ENCODE measurements around the gene WEE1. TPM values are rescaled to one million over a fixed set of nuclear protein-coding genes. Genes with fewer than 3 reads are reported as not detected.

WEE1 gene
- total and polyA plus RNA-seq, 7 donors = 8.4 to 38.8 (median 32.4) TPM

GRCh38 chr11:9633679-9634078 lies 60.2 kb downstream of the WEE1 start:
- intact Hi-C loops (cut with DNase I) = no loop called here
- 57 to 76% methylated on average over 2 of the region's 2 CpGs for WGBS, 2 donors

GRCh38 chr11:9636691-9637090 lies 63.2 kb downstream of the WEE1 start:
- intact Hi-C loops (cut with DNase I) = no loop called here
- H3K9me3 ChIP-seq = no peaks in the 10 kb centered on the region
- H3K27ac ChIP-seq = no peak overlapping the region
- DNase-seq = no peak
- H3K4me1 ChIP-seq = no peaks in the 10 kb centered on the region
- H3K27me3 ChIP-seq = no peaks in the 10 kb centered on the region
- 96 to 99% methylated on average over 1 of the region's 1 CpG for WGBS, 2 donors
- TF ChIP-seq POLR2AphosphoS5 (IDR thresholded peaks at IDR 0.05) (no peak), POLR2A (IDR thresholded peaks at IDR 0.05) (no peak), EP300 (IDR thresholded peaks at IDR 0.05) (no peak)
- TF ChIP-seq, protein P1, sequence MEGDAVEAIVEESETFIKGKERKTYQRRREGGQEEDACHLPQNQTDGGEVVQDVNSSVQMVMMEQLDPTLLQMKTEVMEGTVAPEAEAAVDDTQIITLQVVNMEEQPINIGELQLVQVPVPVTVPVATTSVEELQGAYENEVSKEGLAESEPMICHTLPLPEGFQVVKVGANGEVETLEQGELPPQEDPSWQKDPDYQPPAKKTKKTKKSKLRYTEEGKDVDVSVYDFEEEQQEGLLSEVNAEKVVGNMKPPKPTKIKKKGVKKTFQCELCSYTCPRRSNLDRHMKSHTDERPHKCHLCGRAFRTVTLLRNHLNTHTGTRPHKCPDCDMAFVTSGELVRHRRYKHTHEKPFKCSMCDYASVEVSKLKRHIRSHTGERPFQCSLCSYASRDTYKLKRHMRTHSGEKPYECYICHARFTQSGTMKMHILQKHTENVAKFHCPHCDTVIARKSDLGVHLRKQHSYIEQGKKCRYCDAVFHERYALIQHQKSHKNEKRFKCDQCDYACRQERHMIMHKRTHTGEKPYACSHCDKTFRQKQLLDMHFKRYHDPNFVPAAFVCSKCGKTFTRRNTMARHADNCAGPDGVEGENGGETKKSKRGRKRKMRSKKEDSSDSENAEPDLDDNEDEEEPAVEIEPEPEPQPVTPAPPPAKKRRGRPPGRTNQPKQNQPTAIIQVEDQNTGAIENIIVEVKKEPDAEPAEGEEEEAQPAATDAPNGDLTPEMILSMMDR (IDR thresholded peaks at IDR 0.05) = no peak
- H3K36me3 ChIP-seq = no peaks in the 10 kb centered on the region
- no peak overlapping the region for H3K4me3 ChIP-seq

More at GRCh38 chr11:9633679-9634078, 60.2 kb downstream of the WEE1 start:
- no peak for TF ChIP-seq EP300 (IDR thresholded peaks at IDR 0.05)
- TF ChIP-seq, protein P1 (IDR thresholded peaks at IDR 0.05) = no peak
- TF ChIP-seq POLR2A (IDR thresholded peaks at IDR 0.05) = no peak
- TF ChIP-seq POLR2AphosphoS5 (IDR thresholded peaks at IDR 0.05) = no peak
- no peak for DNase-seq
- Histone ChIP-seq H3K4me3 (no peak overlapping the region), H3K4me1 (no peaks in the 10 kb centered on the region), H3K27ac (no peak overlapping the region), H3K36me3 (no peaks in the 10 kb centered on the region), H3K9me3 (no peaks in the 10 kb centered on the region), H3K27me3 (no peaks in the 10 kb centered on the region)

DNA sequence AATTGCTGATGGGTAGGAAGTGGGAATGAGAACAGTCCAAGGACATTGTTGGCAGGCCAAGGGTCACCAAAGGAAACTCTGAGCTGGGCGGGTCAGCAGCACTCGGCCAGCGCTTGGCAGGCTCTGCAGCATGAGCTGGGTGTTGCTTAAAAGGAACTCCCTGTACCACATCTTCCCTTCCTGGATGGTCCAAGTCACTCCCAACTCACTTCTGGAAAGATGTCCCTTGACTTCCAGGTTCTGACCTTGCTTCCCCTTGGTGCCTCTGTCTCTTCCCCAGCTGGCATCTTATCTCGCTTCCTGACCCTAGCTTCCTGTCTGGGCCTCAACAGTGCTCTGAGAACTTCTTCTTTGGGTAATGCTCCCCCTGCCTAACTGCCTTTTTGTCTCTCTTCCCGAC lies 65.6 kb downstream of the WEE1 start:
- H3K4me3 ChIP-seq = no peak overlapping the region
- H3K27me3 ChIP-seq = no peaks in the 10 kb centered on the region
- intact Hi-C loops (cut with DNase I) = no loop called here
- no peak for DNase-seq
- TF ChIP-seq EP300 (IDR thresholded peaks at IDR 0.05) = peak in 1 of 4 donors; percentile 26
- no peak for TF ChIP-seq POLR2A (IDR thresholded peaks at IDR 0.05)
- peak in 2 of 4 donors; percentile 17 to 30 for TF ChIP-seq POLR2AphosphoS5 (IDR thresholded peaks at IDR 0.05)
- H3K4me1 ChIP-seq = no peaks in the 10 kb centered on the region
- no peaks in the 10 kb centered on the region for H3K9me3 ChIP-seq
- peak overlapping the region; percentile 5 to 61 (median 44) for H3K27ac ChIP-seq
- 43 to 59% methylated on average over 5 of the region's 5 CpGs for WGBS, 2 donors
- no peaks in the 10 kb centered on the region for H3K36me3 ChIP-seq

Small RNA genes within 50 kb of the gene (small RNA-seq; reads per million reads assigned to genes)
- gene RF01210 = 0 reads per million in 3 donors

Other genes starting within 250 kb of the WEE1 start
- gene IPO7, start 189.0 kb upstream of the WEE1 start, total RNA-seq = 100 to 1,000 TPM; 121 to 180 (median 145) TPM
- 10 to 100 TPM; 21.3 to 34.3 (median 27.6) TPM for gene IPO7, start 189.0 kb upstream of the WEE1 start, polyA plus RNA-seq
- gene ZNF143, start 112.7 kb upstream of the WEE1 start, total RNA-seq = 10 to 100 TPM; 20.2 to 48.4 (median 32.4) TPM
- 10 to 100 TPM; 13.2 to 17.7 (median 14.8) TPM for gene ZNF143, start 112.7 kb upstream of the WEE1 start, polyA plus RNA-seq
- 10 to 100 TPM; 22.1 to 30.3 (median 28.6) TPM for gene SWAP70, start 90.4 kb downstream of the WEE1 start, total RNA-seq
- gene SWAP70, start 90.4 kb downstream of the WEE1 start, polyA plus RNA-seq = 10 to 100 TPM in 2 of 3 donors, 1 to 10 TPM in 1; 9.5 to 19.8 (median 10.8) TPM

Data from sigmoid colon (tissue), 7 donors.